GM19372 (cell line): Measurements from ENCODE around the gene POR.
"Not testable (repeated sequence)": the region's sequence is repeated elsewhere in the genome, so short reads cannot be mapped to it uniquely, and the experiment has no call there.

Source experiments
- ATAC-seq: cut with Tn5 transposase; IDR thresholded peaks from one replicate; pipeline ENCODE4 v1.9.1; 2021; ENCODE audit warnings: mild to moderate bottlenecking, low read depth, moderate library complexity; ENCODE audit not compliant: unreplicated experiment

POR gene

GRCh38 chr7:75987805-75988567, 73.0 kb downstream of the POR start:
- ATAC-seq = no peak

GRCh38 chr7:75988568-75989499, 73.9 kb downstream of the POR start:
- no peak for ATAC-seq

- ATAC-seq = no peak
Observed at GRCh38 chr7:75989500-75990388, 74.8 kb downstream of the POR start.

GRCh38 chr7:75991531-75992082, 76.7 kb downstream of the POR start:
- no peak for ATAC-seq

- no peak for ATAC-seq
Observed at GRCh38 chr7:75992083-75992755, 77.3 kb downstream of the POR start.

GRCh38 chr7:75993689-75994387, 78.9 kb downstream of the POR start:
- no peak for ATAC-seq

GRCh38 chr7:75994388-75995051, 79.6 kb downstream of the POR start, which contains the start of gene TMEM120A:
Gene TMEM120A (minus strand): TSS chr7:75994595. CDS start chr7:75994570, 25 bp downstream.
- peak; percentile 95 for ATAC-seq

GRCh38 chr7:75995052-75995471, 80.1 kb downstream of the POR start:
- no peak for ATAC-seq

GRCh38 chr7:75995996-75996395, 81.0 kb downstream of the POR start:
- no peak for ATAC-seq

GRCh38 chr7:75996476-75996875, 81.5 kb downstream of the POR start:
- no peak for ATAC-seq

- ATAC-seq = no peak
Observed at GRCh38 chr7:75998038-75998437, 83.1 kb downstream of the POR start.

GRCh38 chr7:76000566-76000965, 85.6 kb downstream of the POR start:
- no peak for ATAC-seq

- no peak for ATAC-seq
Observed at GRCh38 chr7:76002139-76002538, 87.2 kb downstream of the POR start.

- no peak for ATAC-seq
Observed at GRCh38 chr7:76002822-76003221, 87.9 kb downstream of the POR start.

GRCh38 chr7:76003351-76003750, 88.4 kb downstream of the POR start:
- ATAC-seq = no peak

GRCh38 chr7:76005004-76005403, 90.0 kb downstream of the POR start:
- not testable (repeated sequence) for ATAC-seq

- no peak for ATAC-seq
Observed at GRCh38 chr7:76008156-76008687, 93.3 kb downstream of the POR start.
